NCI-H2227 (cell line): ENCODE measurements around the gene GP9.
"Not testable (repeated sequence)": the region's sequence is repeated elsewhere in the genome, so short reads cannot be mapped to it uniquely, and the experiment has no call there.

Source experiments
- DNase-seq: peaks from one replicate; lab custom pipeline; 2025; ENCODE audit not compliant: unreplicated experiment; lab: John Stamatoyannopoulos, UW

Gene GP9

DNA sequence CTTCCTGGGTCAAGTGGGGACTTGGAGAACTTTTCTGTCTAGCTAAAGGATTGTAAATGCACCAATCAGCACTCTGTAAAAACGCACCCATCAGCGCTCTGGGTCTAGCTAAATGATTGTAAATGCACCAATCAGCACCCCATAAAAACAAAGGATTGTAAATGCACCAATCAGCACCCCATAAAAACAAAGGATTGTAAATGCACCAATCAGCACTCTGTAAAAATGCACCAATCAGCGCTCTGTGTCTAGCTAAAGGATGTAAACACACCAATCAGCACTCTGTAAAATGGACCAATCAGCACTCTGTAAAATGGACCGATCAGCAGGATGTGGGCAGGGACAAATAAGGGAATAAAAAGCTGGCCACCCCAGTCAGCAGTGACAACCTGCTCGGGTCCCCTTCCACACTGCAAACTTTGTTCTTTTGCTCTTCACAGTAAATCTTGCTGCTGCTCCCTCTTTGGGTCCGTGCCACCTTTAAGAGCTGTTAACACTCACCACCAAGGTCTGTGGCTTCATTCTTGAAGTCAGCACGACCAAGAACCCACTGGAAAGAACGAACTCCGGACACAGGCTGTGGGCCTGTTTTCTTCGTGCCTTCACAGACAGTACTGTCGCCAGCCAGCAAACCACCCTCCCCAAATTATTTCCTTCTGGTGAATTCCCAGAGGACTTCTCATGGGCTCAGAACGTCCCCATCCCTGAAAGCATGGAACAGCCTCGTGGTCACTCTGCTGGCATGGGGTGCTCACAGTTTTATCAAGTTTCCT lies 8.9 kb downstream of the GP9 start:
- not testable (repeated sequence) for DNase-seq

DNA sequence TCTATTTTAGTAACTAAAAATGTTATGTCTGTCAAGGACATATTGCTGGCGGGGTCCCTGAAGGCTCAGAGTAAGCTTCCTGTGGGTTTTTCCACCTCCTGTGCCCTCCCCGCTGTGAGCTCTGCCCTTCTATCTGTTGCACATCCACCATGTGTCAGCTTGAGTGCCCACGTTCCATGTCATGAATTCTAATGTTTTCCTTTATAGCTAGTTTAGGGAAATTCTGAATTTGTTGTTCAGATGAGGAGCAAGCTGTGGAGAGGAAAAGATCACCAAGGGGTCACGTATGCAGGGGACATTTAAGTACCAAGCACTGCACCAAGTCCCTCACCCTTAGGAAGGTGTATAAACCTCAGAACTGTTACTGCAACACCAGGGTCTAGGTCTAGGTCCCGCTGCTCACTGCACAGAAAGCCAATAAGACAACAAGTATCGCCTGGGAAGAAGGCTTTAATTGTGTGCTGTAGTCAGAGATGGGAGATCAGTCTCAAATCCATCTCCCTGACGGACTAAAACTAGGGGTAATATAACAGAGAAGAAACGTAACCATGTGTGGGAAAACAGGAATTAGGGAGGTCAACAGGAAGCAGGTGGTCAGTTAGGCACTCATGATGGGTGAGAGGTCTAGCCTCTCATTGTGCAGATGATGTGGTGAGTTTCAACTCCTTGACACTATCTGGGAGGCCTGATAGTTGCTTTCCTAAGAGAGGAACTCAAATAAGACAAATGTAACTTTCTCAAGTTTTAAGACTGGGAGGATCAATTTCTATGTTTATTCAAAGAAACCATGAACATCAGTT lies 9.7 kb downstream of the GP9 start:
- no peak for DNase-seq

DNA sequence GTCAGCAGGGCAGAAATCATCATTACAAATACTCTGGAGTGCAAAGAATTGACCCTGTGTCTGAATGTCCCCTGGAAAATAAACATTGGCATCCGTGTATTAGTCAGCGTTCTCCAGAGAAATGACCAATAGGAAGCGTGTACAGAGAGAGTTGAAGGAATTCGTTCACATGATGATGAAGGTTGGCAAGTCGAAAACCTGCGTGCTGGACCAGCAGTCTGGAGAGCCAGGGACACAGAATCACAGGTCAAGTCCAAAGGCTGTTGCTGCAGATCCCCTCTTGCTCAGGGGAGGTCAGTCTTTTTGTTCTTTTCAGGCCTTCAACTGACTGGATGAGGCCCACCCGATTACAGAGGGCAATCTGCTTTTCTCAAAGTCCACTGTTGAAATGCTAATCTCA lies 16.6 kb downstream of the GP9 start:
- DNase-seq, result no peak

DNA sequence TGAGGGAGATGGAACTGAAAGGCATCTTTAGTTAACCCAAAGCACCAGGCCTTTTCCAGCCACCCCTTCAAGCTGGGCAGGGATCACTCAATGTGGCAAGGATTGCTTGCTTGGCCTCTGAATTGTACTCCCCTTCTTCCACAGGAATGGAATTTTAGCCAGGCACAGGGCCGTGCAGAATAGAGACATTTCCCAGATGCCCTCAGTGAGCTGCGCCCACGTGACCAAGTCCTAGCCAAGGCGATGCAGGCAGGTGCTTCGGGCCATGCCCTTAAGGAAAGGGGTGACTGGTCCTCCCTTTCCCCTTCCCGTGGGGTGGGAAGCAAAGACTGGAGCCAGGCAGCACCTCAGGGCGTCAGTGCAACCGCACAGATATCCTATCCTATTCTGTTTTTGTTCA lies 17.9 kb downstream of the GP9 start:
- no peak for DNase-seq

DNA sequence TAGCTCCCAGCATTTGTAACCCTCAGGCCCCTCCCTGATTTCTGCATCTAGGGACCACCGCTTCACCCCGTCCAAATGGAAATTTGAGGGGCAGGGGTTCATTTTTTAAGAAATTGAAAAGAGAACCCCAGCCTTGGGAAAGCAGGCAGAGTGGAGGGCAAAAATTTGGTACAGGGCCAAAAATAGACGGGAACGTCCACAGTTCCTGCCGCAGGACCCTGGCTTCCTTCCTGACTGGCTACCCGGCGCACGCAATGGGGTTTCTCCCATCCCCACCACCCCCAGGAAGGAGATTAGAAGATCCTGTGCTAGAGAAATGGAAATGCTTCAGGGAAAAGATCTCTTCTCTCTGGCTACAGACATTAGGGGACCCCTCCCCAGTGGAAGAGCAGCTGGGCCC lies 20.9 kb downstream of the GP9 start:
- DNase-seq, result no peak

DNA sequence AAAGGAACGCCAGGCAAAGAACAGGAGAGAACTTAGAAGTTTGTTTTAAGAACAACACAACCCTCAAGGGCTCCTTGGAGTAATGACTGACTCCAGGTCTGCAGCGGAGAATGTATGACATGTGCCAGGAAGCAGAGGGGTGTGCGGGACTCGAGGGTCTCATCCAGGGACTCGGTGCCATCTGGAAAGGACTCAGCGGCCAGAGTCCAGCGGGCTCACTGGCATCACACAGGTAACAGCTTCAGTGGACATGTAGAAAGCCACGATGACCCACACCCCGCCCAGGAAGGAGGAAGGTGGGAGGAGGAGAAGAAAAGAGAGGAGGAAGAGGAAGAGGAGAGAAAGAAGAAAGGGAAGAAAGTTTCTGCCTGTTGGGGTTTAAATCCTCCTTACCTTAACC lies 21.4 kb downstream of the GP9 start:
- no peak for DNase-seq

DNA sequence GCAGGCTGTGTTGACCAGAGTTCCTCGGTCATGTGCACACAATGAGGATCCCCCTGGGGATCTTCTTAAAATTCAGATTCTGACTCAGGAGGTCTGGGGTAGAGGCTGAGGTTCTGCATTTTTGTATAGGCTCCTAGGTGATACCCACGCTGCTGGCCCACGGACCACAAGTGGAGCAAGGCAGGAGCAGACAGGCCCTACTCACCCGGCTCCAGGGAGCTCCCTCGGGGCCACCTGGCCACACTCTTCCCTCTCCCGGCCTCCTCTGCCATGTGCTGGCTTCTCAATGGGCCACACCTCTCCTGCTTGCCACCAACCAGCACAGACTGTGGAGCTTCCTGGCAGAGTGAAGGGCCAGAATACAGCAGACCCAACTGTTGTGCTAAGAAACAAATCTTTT lies 23.9 kb downstream of the GP9 start:
- no peak for DNase-seq

DNA sequence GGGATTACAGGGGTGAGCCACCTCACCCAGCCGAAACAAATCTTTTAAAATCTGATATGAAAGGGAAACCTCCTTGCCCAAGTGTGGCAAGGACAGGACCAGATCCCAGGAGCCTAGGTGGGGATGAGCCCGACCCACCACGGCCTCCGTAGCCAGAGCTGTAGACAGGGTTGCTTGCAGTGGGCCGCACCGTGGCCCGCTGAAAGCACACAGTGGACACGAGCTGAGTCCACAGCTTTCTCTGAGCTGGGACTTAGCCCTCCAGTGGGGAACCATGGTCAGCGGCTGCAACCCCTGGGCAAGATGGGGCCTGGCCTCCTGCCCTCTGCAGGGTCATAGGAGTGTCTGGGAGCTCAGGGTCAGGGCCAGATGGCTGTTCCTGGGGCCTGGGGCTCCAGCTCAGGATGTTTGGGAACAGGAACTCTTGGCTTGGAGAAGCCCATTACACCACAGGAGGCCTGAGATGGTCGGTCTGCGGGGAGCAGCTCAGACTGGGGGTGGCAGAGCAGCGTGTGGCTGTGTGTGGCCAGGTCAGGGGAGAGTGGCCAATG lies 24.7 kb downstream of the GP9 start:
- DNase-seq, result no peak

DNA sequence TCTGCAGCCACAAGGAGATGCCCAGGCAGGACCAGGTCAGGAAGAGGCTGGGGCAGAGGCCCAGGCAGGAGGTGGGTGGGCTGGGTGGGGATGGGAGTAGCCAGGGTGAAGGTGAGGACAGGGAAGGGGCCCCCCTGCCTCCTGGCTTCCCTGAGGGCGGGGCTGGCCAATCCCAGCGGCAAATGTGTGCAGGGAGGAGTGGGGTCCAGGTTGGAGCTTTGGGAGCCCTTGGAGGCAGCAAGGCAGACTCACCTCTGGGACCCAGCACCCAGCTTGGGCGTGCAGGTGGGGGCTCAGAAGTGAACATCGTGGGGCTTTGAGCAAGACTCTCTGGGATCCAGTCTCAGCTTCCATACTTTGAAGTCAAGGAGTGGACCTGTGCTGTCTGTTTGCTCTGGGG lies 25.2 kb downstream of the GP9 start:
- DNase-seq, result no peak

DNA sequence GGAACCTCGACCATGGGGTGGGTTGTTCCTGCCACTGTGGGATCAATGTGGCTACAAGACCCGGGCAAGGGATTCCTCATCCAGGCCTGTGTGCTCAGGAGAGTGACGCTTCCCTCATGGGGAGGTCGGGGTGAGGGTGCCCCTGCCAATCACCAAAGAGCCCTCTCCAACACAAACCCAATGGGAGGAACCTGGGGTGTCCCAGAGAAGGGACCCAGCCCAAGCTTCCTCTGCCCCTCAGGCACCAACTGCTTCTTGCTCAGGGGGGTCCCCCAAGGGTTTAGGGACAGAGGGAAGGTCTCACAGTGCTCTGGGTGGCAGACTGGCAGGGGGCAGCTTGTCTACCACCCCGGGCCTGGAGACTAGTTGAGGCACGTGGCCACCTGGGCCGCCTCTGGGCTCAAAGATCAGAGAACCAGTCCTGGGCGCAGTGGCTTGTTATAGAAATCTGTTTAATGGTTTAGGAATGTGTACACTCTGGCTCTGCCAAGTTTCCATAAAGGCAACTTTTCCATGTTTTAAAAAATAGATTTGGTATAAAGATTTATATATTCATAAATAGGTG lies 26.6 kb downstream of the GP9 start:
- DNase-seq, result no peak

DNA sequence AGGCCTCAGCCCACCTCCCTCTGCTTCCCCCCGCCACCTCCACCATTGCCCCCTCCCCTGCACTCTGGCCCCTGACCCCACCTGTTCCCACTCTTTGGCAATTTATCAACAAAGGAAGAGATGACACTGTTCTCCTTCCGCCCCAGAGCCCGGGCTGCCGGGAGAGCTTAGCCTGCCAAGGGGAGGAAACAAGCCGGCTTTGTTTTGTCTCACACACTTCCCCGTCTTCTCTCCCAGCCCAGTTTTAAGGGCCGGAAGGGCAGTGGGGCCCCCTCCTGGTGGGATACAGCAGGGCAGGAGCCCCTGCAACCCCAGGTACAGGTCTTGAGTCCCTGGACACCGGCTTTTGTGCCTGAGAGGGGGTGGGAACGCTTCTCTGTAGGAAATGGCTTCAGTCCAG lies 27.3 kb downstream of the GP9 start:
- DNase-seq, result not testable (repeated sequence)

DNA sequence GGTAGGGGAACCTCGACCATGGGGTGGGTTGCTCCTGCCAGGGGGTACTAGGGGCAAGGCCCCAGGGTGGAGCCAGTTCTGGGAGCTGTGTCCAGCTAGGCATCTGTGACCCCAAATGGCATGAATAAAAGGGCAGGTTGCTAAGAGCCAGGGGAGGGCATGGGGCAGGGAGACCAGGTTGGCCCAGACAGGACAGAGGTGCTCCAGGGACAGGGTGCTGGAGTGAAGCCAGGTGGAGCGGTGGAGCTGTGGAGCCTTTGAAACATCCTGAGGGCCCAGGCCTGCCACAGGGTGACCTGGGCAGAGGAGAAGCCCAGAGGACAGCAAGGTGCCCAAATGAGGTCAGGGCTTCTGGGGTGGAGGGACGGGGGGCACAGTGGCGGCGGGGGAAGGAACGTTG lies 27.7 kb downstream of the GP9 start:
- DNase-seq, result not testable (repeated sequence)

DNA sequence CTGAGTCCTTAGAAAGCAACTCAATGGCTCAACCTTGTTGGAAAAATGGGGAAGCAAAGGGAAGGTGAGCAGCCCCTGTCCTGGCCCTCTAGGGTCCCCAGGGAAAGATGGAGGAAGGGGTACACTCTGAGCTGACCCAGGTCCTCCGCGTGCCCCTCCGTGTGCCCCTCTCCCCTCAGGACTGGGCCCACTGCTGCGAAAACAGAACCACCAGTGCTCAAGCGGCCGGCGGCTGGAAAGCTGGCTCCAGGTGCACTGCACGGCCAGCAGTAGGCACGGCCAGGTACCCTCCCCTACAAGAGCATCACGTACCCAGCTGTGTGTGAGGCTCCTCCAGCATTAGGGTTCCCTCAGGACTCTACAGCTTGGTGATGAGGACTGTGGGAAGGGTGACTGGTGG lies 34.7 kb downstream of the GP9 start:
- no peak for DNase-seq

DNA sequence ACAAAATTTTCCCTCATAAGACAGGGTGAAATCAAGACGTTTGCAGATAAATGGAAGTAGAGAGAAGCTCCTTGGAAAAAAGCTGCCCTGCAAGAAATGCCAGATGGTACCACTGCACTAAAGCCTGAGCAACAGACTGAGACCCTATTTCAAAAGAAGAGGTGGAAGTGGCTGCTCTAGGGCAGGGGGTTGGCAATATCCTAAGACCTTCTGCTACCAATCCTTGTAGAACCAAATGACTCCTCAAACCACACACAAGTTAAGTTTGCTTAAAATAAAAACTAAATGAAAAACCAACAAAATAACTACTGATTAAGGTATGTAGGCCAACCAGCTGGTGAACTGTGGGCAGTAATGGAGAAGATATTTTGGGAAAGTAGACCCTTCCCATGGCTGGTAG lies 39.7 kb downstream of the GP9 start:
- no peak for DNase-seq

DNA sequence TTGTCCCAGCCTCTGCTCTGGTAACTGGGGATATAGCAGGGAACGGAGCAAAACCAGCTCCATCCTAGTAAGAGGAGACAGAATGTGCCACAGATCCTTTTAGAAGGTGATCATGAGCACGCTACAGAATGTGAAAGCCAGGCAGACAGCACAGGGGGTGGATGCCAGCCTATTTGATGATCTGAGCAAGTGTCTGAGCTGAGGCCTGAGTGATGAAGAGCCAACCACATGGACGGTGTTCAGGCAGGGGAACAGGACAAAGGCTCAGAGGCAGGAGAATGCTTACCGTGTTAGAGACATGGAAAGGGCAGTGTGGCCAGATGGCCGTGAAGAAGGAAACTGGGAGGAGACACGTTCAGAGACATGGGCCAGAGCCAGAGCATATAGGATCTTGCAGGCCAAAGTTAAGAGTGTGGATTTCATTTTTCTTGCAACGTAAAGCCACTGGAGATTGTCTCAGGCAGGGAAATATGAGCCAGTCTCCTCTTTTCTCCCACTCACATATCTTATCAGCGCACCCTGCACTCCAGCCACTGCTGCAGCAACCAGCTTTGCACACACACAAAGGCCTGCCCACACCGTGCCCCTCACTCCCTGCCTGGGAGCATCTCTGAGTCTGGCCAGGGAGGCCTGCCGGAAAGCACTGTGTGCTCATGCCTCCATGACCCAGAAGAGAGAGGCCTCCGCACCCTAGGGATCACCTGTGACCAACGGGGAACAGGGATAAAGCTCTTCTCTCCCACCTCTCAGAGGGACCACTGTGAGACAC lies 41.0 kb downstream of the GP9 start:
- no peak for DNase-seq

DNA sequence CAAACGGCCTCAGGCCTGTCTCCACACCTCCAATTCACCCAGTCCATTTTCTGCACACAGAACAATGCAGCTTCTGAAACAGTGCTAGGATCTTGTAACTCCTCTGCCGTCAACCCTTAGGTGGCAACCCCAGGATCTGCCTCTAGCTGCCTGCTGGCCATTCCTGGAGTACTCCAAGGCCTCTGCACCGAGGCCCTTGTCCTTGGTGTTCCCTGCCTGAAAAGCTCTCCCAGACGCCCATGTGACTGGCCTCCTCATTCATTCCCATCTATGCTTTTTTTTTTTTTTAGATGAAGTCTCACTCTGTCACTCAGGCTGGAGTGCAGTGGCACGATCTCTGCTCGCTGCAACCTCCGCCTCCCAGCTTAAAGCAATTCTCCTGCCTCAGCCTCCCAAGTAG lies 42.7 kb downstream of the GP9 start:
- DNase-seq, result no peak

DNA sequence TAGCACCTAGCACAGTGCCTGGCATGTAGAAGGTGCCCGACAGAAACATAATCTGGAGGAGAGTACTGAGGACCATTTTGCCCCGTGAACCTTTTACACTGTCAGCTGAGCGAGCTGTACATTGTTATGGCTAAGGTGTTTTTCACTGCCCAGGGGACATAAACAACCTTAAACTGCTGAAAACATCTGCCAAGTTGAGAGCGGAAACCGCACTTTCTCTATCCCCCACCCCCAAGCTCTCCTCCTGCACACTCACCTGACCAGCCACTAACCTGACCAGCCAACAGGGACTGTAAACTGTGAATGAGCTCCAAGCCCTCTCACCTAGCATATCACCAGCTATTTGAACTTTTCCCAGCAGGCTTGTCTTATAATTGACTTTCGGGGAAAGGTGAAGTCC lies 43.5 kb downstream of the GP9 start:
- no peak for DNase-seq

DNA sequence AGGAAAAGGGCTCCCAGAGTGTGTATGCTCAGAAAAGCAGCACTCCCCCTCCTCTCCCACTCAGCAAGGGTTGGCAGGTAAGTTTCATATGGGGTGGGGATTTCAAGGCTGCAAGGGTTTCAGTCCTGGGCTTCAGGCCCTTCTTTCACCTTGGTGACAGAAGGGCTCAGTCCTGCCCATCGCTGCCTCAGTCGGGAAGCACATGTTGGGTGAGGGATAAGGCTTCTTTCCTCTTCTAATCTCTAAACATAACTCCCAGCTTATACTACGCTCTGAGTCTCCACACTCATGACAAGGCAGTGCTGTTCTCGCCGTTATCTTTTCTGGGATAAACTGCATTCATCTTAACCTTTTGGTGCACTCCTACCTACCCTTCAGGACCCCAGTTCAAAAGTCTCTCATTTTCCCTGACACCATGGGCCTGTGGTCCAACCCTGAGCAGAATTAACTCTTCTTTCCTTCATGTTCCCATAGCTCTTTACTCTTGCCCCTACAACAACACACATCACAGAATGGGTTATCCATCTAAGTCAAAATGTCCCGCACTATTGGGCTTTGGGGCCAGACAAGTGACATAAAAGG lies 44.0 kb downstream of the GP9 start:
- no peak for DNase-seq

DNA sequence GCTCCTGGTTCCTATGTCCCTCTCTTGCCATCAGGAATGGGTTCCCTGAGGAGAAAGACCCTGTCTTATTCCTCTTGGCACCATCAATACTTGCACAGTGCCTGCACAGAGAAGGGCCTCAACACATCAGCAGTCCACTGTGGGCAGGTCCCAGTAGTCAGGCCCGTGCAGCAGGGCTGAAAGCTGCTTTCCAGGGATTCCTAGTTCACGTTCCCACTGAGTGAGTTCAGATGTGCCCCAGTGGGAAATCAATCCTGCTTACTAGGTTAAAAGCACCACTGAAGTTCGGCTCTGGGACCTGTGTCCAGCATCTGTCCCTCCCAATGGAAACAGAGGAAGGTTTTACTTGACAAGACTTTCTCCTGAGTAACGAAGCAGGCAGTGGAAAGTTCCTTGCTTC lies 45.3 kb downstream of the GP9 start:
- DNase-seq, result no peak

DNA sequence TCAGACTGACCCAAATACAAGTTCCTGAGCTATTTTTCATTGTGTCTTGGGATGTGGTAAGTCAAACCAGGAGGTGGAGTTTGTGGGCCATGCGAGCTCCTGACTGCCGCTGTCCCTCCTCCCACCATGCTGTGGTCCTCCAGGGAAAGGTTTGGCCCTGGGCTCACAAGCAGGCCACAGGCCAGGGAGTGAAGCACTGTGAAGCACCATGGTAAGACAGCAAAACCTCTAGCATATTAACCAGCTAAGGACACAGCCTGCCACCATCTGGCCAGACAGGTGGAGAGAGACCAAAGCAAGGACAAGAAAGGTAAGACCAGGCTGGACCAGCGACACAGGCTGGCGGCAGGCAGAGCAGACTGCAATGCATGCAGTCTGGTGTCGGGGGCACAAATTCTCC lies 45.7 kb downstream of the GP9 start:
- no peak for DNase-seq
